Ishikawa (cell line): Measurements from ENCODE around the gene ARNT2.

ENCODE experiments used
- CEBPB ChIP-seq: IDR thresholded peaks from 2 replicates; pipeline ENCODE4 v1.6.1; 2012
- CREB1 ChIP-seq: IDR thresholded peaks from 2 replicates; pipeline ENCODE4 v1.6.1; 2012; ENCODE audit warnings: low read depth
- EGR1 ChIP-seq: IDR thresholded peaks from 2 replicates; pipeline ENCODE4 v1.6.1; 2012
- EP300 ChIP-seq: IDR thresholded peaks from 2 replicates; pipeline ENCODE4 v1.6.1; 2012; ENCODE audit warnings: borderline replicate concordance
- FOXM1 ChIP-seq: IDR thresholded peaks from 2 replicates; pipeline ENCODE4 v1.6.1; 2012; ENCODE audit warnings: low read depth, borderline replicate concordance
- NFIC ChIP-seq: IDR thresholded peaks from 2 replicates; pipeline ENCODE4 v1.6.1; 2012
- RAD21 ChIP-seq: IDR thresholded peaks from 2 replicates; pipeline ENCODE4 v1.6.1; 2012; ENCODE audit warnings: low read depth
- TAF1 ChIP-seq: IDR thresholded peaks from 2 replicates; pipeline ENCODE4 v1.6.1; 2012; ENCODE audit warnings: low read depth, mild to moderate bottlenecking
- TCF12 ChIP-seq: IDR thresholded peaks from 2 replicates; pipeline ENCODE4 v1.6.1; 2012; ENCODE audit warnings: low read depth
- TEAD4 ChIP-seq: IDR thresholded peaks from 2 replicates; pipeline ENCODE4 v1.6.1; 2012
- YY1 ChIP-seq: IDR thresholded peaks from 2 replicates; pipeline ENCODE4 v1.6.1; 2012; ENCODE audit warnings: low read depth
- TF ChIP-seq, protein P1 (sequence below): IDR thresholded peaks from 2 replicates; pipeline ENCODE4 v1.6.1; 2012; ENCODE audit warnings: low read depth, mild to moderate bottlenecking
- TF ChIP-seq, protein P2 (sequence below): IDR thresholded peaks from 2 replicates; pipeline ENCODE4 v1.6.1; 2012
- TF ChIP-seq, protein P3 (sequence below): IDR thresholded peaks from 2 replicates; pipeline ENCODE4 v1.6.1; 2012

DNA sequence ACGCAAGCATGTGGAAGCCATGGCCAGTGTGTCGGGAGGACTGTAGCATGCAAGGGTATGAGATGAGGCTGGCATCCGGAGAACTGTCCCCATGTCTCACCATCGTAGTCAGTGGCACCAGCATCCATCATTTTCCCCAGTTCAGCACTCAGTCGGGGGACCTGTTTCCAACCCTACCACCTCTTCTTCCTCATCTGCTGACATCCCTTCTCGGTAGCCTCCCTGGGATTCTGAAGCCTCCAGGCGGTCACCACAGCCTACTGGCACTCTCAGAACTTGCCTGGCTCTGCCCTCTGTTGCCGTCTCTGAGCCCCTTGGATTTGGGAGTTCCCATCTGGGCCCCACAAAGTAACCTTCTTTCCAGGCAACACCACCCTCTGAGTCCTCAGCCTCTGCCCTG is 159.9 kb downstream of the ARNT2 start:
- TF ChIP-seq TEAD4 (no peak), CREB1 (no peak), TAF1 (no peak), NFIC (no peak), CEBPB (no peak), TCF12 (no peak), RAD21 (no peak), FOXM1 (no peak), YY1 (no peak), EGR1 (no peak), EP300 (no peak)
- TF ChIP-seq, protein P1, sequence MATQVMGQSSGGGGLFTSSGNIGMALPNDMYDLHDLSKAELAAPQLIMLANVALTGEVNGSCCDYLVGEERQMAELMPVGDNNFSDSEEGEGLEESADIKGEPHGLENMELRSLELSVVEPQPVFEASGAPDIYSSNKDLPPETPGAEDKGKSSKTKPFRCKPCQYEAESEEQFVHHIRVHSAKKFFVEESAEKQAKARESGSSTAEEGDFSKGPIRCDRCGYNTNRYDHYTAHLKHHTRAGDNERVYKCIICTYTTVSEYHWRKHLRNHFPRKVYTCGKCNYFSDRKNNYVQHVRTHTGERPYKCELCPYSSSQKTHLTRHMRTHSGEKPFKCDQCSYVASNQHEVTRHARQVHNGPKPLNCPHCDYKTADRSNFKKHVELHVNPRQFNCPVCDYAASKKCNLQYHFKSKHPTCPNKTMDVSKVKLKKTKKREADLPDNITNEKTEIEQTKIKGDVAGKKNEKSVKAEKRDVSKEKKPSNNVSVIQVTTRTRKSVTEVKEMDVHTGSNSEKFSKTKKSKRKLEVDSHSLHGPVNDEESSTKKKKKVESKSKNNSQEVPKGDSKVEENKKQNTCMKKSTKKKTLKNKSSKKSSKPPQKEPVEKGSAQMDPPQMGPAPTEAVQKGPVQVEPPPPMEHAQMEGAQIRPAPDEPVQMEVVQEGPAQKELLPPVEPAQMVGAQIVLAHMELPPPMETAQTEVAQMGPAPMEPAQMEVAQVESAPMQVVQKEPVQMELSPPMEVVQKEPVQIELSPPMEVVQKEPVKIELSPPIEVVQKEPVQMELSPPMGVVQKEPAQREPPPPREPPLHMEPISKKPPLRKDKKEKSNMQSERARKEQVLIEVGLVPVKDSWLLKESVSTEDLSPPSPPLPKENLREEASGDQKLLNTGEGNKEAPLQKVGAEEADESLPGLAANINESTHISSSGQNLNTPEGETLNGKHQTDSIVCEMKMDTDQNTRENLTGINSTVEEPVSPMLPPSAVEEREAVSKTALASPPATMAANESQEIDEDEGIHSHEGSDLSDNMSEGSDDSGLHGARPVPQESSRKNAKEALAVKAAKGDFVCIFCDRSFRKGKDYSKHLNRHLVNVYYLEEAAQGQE, result no peak
- TF ChIP-seq, protein P2, sequence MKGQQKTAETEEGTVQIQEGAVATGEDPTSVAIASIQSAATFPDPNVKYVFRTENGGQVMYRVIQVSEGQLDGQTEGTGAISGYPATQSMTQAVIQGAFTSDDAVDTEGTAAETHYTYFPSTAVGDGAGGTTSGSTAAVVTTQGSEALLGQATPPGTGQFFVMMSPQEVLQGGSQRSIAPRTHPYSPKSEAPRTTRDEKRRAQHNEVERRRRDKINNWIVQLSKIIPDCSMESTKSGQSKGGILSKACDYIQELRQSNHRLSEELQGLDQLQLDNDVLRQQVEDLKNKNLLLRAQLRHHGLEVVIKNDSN, result no peak
- TF ChIP-seq, protein P3, sequence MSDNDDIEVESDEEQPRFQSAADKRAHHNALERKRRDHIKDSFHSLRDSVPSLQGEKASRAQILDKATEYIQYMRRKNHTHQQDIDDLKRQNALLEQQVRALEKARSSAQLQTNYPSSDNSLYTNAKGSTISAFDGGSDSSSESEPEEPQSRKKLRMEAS, result no peak
